NCI-H748 (cell line): Measurements from ENCODE around the gene ETFA.

ENCODE experiments used
- DNase-seq: peaks from one replicate; lab custom pipeline; 2025; ENCODE audit not compliant: unreplicated experiment; lab: John Stamatoyannopoulos, UW

ETFA gene

GRCh38 chr15:76285241-76285825 lies 25.9 kb downstream of the ETFA start:
- DNase-seq: no peak

DNA sequence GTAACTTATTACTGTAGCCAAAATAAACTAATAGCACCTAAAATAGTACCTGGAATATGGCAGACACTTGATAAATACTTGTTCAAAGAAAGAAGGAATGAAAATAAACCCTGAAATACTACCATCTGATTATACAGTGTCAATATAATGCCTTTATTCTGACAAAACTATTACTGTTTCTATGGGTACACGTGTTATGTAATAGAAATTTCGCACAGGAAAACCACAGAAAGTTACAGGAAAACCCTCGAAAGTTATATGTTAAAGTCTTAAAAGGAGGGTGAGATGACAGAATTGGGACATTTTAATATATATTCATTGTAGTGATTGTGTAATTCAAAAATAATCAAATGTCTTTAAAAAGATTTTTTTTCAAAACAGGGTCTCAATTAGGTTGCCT lies 28.8 kb downstream of the ETFA start:
- DNase-seq: no peak

DNA sequence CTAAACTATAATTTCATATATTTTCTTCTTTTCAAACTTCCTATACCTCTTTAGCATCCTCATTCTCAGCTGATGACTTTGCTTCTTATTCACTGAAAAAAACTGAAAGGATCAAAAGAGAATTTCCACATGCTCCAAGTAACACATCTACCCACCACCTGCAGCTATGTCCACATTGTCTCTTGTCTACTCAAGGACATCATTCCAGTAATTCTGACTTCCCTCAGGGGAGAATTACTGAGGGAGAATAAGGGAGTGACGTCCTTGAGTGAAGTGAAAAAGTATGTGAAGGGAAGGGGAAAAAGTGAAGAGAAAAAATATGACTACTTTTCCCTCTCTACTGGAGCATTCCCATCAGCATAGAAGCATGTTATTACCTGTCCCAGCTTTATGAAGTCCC lies 32.6 kb downstream of the ETFA start:
- no peak for DNase-seq

- DNase-seq: no peak
Measured at GRCh38 chr15:76274821-76275220, 36.4 kb downstream of the ETFA start.

DNA sequence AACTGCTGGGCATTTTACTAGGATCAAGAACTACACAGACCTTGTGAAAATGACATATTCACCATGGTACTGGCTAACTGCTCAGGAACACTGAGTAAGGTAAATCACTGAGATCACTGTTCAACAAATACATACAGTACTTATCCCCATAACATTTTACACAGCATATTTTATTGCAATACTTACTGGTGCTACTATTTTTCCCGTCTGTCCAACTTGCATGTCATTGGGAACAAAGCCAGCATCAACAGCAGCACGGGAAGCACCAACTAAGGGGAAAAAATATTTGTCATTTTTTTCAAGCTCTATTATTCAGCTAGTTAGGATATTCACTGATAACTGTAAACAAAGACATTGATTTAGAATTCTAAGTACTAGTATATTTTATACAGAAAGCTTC lies 37.0 kb downstream of the ETFA start:
- DNase-seq: no peak

- DNase-seq: no peak
Measured at GRCh38 chr15:76270876-76271275, 40.4 kb downstream of the ETFA start.

GRCh38 chr15:76267077-76267476 lies 44.2 kb downstream of the ETFA start:
- no peak for DNase-seq

GRCh38 chr15:76265769-76266168 lies 45.5 kb downstream of the ETFA start:
- DNase-seq: peak; percentile 45

GRCh38 chr15:76260246-76260938 lies 50.9 kb downstream of the ETFA start:
- no peak for DNase-seq

GRCh38 chr15:76259392-76259791 lies 51.9 kb downstream of the ETFA start:
- no peak for DNase-seq

- DNase-seq: peak; percentile 58
Measured at GRCh38 chr15:76258460-76258859, 52.8 kb downstream of the ETFA start.

DNA sequence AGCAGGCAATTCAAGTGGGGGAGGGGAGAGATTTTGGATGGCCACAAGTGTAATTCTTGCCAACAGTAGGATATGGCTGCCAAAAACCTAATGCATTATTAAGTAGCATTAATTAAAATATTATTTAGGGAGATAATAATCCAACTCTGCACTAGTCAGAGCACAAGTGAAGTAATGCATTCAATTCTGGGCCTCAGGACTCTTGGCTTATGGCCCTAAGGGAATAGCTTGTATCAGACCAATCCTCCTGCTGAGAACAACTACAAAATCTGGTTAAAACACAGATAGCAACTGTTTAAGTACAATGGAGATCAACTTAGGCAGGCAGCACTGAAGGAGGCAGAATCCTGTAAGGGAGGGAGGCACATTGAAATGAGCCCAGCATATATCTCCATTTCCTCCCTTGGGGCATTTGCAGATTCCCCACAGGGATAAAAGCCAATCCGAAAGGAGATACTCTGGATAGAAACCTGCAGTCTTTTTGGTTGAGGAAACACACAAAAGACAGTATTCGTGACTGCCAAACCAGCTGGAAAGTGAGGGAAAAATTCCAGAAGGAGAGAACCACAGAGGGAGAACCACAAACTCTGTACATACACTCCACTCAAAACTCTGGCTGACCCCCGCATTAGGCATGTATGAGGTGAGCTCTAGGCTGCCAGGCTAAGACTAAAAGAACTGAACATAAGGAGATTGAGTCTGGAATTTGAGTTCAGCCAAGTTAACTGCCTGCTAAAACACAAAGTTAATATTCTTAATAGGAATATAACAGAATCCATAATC lies 57.4 kb downstream of the ETFA start:
- DNase-seq: no peak

- no peak for DNase-seq
Measured at GRCh38 chr15:76252249-76252648, 59.0 kb downstream of the ETFA start.

DNA sequence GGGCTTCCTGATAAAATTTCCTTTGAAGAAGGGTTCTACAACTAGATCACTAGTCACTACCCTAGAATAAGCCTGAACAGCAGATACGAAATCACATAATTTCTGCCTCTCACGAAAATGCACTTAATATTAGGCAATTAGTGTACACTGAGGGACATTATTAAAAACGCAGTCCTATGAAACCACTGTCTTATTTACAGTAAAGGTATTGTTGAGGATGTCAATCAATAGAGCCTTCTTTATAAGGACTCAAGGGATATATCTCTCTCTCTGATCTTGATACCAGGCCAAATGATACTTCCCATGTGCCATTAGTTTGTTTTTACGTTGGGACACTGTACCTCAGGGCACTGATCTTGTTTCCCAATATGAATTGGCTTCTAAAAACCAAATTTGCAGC lies 59.6 kb downstream of the ETFA start:
- DNase-seq: no peak

- DNase-seq: no peak
Measured at GRCh38 chr15:76245072-76245610, 66.1 kb downstream of the ETFA start.

DNA sequence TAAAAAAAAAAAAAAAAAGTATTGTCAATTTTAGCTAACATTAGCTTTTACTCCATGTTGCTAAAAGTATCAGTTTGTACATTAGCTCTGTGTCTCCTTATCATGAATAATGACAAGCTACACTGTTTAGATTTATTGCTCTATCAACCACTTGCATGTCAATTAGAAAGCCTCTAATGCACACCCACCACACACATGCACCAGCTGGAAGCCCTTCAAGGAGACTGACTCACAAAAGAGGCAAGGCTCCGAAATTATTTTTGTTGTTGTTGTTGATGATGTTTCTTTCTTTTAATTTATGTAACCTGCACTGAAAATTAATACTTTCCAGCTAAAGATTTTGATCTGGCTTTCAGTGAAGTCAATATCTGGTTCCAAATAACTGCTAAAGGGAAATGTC lies 71.5 kb downstream of the ETFA start:
- DNase-seq: no peak

GRCh38 chr15:76236350-76236749 lies 74.9 kb downstream of the ETFA start:
- no peak for DNase-seq

GRCh38 chr15:76235186-76235826 lies 76.0 kb downstream of the ETFA start:
- DNase-seq: peak; percentile 55

- no peak for DNase-seq
Measured at GRCh38 chr15:76234337-76234889, 76.9 kb downstream of the ETFA start.

DNA sequence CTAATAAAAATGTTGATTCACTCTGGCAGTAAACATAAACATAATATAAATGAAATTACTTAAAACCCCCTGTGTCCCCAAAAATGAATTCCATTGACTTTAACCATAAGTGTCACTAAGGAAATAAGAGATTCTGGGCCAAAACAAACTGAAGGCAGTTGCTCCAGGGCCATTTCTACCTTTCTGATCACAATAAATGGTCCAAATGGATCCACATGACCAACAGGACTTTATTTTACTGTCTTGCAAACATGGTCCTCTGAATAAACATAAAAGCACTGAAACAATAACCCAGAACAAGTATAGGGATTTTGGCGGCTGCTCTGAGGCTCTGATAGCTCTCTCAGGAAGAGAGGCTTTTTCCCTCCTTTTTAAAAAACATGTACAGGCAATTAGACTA lies 77.3 kb downstream of the ETFA start:
- no peak for DNase-seq

DNA sequence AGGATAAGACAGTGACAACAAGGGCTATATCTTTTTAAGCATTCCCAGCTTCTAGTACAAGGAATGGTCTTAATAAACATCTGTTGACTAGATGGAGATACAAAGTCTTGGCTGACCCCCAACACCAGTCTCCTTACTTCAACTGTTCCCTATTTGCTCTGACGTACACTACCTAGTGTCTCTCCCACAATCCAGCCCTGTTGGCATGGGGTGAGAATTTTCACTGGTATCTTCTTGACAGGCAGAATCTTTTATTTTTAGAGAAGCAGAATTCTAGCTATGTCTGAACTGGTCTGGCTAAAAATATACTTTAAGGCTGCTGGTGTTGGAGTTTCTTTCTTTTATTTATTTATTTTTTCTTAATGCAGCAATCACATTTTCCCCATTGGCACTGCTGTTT lies 82.0 kb downstream of the ETFA start:
- DNase-seq: no peak
